HuH-7 (cell line): ENCODE results near the gene TBXAS1.
"Not testable (repeated sequence)": the region's sequence is repeated elsewhere in the genome, so short reads cannot be mapped to it uniquely, and the experiment has no call there.

Experiments used
- DNase-seq: peaks from one replicate; pipeline ENCODE4 v3.0.0; 2011; ENCODE audit warnings: low spot score

Gene TBXAS1

DNA sequence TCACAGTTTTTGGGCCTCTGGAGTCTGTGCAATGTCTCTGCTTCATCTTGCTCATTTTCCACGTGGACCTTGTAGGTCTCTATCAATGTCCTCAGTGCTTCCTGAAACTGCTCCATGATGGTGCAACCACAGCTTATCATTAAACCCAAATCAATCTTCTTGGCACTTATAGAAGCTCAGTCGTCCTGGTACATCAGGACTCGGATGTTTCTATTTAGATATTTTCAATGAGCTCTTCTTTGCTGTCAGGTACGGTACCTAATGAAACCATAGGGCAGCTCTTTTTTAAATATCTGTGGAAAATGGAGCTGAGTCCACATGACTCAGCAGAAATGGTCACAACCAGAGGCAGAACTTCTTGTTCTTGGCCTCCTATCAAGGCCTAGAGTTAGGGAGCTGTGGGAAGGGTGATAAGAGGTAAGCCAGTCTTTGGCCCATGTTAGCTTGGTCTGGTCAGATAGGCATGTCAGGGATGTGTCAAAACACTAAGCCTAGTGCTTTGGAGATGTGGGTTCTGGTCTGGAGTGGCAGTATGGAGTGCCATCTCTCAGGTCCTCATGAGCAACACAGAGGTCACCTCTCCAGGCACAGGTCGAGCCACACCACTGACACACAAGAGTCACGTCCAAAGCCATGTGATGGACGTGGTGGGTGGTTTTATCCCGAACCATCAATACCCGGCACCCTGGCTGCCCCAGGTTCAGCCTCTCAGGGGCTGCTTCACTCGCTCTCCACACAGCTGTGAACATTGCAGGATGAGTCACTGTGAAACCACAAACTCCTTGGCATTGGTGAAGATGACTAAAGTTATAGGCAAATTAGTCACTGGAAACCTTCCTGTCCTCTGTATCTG is 87.0 kb downstream of the TBXAS1 start:
- DNase-seq: no peak

DNA sequence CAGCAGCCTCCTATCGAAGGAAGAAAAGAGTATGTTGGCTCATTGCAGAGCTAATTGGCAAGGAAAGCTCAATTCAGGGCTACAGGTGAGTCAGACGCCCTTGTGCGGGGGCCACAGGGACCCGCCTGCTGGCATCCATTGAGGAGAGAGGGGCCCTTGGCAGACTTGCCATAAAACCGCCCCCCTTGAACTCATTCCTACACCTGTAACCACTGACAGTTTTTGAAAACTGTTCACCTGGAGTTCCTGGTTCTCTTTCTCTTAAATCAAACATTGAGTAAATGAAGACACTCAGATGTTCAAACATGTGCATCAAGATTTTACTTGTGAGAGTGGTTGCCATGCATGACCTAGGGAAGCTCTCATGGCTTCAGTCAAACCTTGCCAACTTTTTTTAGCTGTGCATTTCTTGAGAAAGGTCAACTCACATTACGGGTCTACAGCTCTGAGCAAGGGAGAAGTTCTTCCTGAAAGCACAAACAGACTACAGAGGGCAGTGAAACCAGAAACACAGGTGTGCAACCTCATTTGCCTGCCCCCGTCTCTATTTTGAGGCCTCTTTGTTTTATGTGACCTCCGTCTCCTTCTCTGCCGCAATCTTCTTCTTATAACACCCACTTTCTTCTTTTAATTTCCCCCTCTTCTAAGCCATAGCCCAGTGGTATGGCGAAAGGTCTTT is 87.8 kb downstream of the TBXAS1 start:
- DNase-seq: no peak

DNA sequence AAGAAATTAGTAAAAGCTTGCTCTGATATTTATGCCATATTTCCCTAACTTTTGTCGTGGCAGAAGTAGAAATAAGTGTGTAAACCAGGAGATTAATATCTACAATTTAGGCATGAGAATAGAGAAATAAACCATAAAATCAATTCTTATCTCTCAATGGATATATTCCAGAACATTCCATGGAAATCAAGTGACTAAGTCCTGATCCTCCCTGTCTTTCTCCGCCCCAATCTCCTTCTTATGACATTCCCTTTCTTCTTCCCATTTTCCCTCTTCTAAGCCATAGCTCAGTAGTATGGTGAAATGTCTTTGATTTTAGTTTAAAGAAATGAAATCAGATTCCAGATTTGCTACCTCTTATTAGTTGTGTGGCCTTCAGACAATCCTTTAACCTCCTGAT is 88.8 kb downstream of the TBXAS1 start:
- DNase-seq: no peak

DNA sequence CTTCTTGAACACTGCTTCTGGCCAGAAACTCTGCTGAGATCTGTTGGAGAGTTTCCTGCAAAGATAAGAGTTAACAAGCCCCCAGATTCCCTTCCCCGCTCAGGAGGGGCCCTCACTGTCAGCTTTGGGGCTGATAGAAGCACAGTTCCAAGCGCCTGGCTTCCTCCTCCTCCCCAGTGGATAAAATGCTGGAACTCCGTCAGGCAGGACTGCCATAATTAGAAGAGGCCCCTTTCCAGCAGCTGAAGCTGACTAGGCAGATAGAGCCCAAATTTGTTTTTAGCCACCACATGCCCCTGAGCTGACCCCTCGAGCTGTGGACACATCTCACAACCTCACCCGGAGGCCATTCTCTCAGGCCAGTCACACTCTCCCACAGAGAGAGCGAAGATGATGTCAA is 89.4 kb downstream of the TBXAS1 start:
- DNase-seq: no peak

DNA sequence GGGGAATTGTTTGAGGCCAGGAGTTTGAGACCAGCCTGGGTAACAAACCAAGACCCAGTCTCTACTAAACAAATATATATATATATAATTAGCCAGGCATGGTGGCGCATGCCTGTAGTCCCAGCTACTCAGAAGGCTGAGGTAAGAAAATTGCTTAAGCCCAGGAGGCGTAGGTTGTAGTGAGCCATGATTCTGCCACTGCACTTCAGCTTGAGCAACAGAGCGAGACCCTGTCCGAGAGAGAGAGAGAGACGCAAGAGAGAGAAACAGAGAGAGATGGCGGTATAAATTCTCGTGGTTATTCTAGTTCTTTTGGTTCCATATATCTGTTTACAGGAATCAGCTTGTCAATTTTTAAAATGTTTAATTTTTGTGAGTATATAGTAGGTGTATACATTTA is 94.0 kb downstream of the TBXAS1 start:
- no peak for DNase-seq

DNA sequence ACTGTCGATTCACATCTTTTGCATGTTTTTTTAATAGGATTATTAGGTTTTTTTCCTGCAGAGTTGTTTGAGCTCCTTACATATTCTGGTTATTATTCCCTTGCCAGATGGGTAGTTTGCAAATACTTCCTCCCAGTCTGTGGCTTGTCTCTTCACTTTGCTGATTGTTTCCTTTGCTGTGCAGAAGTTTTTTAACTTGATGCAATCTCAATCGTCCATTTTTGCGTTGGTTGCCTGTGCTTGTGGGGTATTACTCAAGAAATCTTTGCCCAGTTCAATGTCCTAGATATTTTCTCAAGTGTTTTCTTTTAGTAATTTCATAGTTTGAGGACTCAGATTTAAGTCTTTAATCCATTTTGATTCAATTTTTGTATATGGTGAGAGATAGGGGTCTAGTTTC is 95.4 kb downstream of the TBXAS1 start:
- DNase-seq: no peak

DNA sequence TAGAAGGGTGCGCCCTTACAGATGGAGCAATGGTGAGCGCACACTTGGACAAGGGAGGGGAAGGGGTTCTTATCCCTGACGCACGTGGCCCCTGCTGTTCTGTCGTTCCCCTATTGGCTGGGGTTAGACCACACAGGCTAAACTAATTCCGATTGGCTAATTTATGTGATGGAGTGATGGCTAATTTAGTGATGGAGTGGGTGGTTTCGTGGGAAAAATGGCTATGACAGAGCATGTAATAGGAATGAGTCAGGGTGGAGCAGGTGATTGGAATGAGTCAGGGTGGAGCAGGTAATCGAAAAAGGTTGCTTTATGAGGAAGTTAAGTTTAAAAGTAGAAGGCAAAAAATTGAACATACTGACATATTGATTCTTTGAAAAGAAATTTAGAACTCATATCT is 100.2 kb downstream of the TBXAS1 start:
- DNase-seq: not testable (repeated sequence)

DNA sequence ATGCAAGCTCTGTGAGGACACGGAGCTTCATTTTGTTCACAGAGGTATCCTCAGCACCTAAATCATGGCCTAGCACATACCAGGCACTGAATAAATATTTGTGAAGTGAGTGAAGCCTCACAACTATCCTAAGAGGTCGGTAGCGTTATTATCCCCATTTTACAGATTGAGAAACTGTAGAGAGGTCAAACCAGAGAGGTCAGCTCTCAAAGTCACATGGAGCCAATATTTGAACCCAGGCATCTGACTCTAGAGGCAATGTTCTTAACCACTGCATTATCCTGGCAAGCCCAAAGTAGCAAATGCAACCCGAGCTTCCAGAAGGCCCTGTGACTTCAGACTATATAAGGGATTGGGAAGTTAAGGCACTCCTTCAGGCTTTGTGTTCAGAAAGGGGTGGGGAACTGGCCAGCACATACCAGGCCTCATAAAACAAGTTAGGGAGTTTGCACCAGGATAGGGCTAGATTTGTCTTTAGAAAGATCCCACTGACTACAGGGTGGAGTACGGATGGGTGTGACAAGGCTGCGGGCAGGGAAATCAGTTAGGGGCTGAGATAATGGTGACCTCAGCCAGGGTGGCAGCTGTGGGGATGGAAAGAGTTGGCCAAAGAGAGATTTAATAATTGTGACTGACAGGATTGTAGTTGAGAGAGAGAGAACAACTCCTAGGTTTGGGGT is 101.4 kb downstream of the TBXAS1 start:
- DNase-seq: no peak

DNA sequence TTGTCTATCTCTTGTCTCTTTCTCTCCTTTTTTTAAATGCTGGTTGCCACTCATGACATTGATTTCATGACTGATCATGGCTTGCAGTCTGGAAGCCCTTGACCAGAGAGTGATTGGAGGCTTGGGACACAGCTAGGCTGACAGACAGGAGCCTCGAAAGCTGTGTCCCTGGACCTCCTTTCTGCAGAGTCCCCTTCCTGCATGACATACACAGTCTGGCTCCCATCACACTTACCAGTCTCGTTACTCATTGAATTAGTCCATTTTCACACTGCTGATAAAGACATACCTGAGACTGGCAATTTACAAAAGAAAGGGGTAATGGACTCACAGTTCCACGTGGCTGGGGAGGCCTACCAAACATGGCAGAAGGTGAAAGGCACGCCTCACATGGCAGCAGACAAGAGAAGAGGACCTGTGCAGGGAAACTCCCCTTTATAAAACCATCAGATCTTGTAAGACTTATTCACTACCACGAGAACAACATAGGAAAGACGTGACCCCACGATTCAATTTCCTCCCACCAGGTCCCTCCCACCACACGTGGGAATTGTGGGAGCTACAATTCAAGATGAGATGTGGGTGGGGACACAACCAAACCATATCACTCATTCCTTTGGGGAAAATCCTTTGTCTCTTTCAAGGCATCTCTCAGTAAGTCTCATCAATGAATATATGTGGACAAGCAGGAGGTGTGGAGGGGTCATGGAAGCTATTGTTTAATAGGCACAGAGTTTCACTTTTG is 102.3 kb downstream of the TBXAS1 start:
- no peak for DNase-seq

DNA sequence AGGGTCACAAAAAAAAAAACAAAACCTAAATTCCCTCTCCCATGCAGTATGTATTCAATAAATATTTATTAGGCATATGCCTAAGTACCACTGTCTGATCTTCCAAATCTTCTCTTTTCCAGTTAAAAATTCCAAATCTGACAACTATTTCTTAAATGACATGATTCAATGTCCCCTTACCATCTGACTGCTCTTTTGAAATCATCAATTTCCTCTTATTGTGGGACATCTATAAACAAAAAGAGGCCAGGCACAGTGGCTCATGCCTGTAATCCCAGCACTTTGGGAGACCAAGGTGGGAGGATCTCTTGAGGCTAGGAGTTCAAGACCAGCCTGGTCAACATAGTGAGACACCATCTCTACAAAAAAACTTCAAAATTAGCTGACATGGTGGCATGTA is 103.5 kb downstream of the TBXAS1 start:
- DNase-seq: no peak

DNA sequence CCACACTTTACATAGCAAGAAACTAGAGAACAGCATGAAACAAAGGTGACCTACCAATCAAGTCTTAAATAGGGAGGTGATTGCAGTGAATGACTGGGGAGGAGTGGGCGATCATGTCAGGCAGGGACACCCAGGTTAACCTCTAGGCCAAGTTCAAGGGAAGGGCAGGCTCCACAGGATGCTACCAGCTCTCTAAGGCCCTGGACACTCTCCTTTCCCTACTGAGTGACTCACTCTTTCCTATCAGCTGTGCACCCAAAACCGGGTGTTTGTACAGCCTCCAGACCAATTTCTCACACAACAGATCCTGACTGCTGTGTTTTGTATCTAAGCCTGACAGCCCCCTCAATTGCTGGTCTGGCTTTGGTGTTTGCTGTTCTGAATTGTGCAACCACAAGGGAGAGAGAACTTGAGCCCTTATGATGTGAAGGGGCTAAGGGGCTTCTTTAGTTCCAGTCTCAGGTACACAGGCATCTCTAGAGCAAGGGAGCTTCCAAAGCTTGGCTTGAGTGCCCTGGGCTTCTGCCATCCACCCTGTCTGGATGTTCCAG is 107.8 kb downstream of the TBXAS1 start:
- no peak for DNase-seq

DNA sequence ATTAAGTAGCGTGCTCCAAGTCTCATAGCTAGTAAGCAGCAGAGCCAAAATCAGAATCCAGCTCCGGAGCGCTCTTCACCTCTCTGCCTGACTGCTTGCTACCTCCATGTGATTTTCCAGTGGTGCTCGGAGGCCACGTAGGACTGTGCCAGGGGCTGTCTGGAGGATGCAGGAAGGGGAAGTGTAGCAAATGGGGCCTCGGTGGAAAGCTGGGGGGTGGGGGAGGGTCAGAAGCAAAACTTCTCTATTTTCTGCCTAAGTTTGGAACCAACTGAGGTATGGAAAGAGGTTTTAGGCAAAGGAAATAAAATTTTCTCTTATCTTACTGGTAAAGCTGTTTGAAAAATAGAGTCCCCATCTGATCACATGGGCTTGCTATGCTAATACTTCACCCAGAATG is 108.7 kb downstream of the TBXAS1 start:
- no peak for DNase-seq

DNA sequence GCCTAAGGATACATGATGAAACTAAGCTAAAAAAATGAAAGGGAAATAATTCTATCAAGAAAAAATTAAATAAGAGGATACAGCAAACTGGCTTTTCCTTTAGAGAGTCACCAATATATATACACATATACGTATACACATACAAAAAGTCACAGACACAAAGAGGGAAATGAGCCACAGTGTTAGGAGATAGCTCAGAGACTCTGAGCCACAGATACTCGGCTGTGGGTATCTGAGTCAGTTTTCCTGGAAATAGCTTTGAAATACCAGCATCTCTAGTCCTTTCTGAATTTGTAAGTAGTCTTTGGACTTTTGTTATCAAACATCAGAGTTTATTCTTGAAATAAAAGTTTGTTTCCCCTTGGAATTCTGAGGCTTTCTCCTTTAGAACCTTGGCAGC is 111.8 kb downstream of the TBXAS1 start:
- no peak for DNase-seq

DNA sequence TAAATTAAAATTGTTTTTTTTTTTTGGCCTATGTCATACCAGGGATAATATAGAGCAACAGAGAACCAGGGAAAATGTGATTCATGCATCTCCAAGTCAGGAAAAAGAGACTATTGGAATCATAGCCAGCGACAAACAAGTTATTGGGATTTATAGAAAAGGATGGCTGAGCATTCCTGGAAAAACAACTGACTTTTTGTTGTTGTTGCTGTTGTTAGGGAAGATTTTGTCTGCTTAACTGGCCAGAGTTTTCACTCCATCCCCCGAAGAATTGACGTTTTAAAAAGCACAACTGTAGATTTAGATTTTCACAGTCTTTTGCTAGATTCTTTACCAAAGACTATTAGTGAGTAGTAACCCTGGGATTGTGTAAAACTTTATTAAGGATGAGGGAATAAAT is 112.4 kb downstream of the TBXAS1 start:
- no peak for DNase-seq

DNA sequence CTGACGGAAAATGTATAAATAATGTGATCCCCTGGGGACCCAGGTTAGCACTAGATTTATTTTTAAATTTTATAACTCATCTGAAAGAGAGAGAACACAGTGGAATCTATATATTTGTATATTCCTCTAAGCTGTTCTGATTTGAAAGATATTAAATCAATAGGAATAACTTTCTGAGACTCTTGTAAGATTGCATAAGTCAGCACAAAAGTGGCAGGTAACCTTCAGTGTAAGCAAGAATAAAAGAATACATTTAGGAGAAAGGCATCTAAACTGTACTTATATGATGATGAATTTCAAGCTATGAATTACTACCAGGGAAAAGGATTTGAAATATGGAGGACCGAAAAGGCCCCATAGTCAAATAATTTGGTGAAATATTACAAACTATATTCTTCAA is 112.8 kb downstream of the TBXAS1 start:
- DNase-seq: no peak

DNA sequence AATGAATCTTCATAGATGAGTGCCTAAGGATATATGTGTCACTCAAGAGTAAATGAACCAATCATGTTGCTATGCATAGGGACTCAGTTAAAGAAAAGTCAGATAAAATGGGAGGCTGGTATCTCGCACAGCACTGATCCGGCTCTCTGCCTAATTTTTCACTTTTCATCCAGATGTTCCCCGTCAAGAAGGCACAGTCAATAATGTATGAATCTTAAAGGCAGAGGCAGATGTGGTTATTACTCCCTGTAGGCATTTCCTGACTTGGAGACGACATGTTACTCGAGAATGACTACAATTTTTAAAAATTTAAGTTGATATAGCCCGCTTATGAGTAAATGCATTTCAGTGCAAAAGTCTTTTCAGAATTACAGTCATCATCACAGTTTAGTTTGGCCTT is 113.6 kb downstream of the TBXAS1 start:
- DNase-seq: no peak

DNA sequence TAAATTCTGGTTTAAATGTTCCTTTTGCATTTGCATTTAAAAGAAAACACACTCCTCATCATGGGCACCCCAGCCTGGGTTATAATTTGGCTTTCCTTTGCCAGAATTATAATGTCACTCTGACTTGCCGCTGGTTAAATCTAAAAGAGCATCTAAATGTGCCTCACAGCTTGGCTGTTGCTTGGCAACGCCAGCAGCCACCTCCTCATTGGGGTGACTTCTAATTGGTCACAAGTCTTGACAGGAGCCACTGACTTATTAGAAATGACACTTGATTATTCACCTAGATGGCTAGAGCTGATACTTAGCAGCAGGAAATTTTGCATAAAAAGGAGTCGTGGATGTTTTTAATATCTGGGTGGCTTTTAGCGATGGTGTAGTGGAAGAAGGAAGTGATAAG is 114.3 kb downstream of the TBXAS1 start:
- no peak for DNase-seq

DNA sequence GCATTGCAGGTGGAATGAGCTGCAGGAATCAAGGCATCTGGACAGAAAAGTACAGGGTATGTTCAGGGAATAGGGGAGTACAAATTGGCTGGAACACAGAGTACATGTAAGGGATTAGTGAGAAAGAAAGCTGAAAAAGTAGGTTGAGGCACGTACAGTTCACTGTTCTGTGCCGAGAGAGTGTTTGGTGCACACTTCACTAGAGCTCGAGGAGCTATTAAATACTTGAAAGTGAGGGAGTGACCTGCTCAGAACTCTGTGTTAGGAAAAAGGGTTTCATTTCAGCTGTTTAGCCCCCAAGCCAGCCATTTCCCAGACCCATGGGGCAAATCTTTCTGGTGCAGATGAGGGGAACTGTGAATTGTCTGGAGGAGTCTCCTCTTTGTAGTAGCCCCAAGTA is 115.2 kb downstream of the TBXAS1 start:
- DNase-seq: no peak

DNA sequence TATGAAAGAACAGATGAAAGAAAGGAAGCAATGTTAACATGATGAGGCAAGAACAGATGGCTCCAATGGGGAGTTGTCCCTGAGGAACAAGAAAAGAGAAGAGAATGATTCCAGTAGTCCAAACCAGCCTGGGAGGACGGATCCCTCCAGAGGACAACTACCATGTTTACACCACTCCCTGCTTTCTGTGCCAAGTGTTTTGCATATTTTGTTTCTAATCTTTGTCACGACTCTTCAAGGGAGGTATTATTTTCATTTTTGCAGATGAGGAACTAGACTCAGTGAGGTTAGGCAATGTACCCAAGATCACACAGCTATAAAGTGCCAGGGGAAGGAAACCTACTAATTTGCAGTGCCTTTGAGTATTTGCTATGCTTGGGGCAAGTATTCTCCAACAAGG is 117.5 kb downstream of the TBXAS1 start:
- DNase-seq: no peak

DNA sequence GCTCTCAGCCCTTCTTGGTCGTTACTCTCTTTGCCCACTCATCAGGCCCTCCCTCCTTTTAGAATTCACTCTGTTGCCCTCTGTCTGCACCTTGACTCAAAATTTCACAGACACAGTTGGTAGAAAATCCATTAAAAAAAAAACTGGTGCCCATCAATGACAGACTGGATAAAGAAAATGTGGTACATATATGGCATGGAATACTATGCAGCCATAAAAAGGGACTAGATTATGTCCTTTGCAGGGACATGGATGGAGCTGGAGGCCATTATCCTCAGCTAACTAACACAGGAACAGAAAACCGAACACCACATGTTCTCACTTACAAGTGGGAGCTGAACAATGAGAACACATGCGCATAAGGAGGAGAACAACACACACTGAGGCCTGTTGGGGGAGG is 118.0 kb downstream of the TBXAS1 start:
- DNase-seq: no peak

DNA sequence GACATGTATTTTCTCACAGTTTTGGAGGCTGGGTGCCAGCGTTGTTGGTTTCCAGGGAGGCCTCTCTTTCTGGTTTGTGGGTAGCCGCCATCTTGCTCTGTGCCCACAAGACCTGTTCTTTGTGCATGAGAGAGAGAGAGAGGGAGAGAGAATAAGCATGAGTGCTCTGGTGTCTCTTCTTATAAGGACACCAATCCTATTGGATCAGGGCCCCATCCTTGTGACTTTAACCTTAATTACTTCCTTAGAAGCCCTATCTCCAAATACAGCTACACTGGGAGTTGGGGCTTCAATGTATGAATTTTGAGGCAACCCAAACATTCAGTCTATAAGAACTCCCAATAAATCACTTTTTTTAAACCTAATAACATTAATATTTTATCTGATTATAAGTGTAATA is 119.1 kb downstream of the TBXAS1 start:
- no peak for DNase-seq
